H9 (cell line): ENCODE results near the gene PPP1R16B. TPM values are rescaled to one million over a fixed set of nuclear protein-coding genes. Genes with fewer than 3 reads are reported as not detected.

Source experiments
- DNase-seq: peaks from one replicate; pipeline ENCODE4 v3.0.0-alpha.2; 2017
- H2AFZ ChIP-seq: one replicate; pipeline ENCODE4 v1.6.1; 2013; ENCODE audit warnings: mild to moderate bottlenecking, low read length, control low read depth, moderate library complexity
- H2AK5ac ChIP-seq: 2 replicates; pipeline ENCODE4 v1.6.1; 2013; ENCODE audit warnings: low read length, control low read depth, mixed read lengths; ENCODE audit not compliant: insufficient read length
- H2BK120ac ChIP-seq: one replicate; pipeline ENCODE4 v1.6.1; 2013; ENCODE audit warnings: low read depth, mild to moderate bottlenecking, low read length, control low read depth, inconsistent platforms; ENCODE audit not compliant: poor library complexity, severe bottlenecking
- H2BK12ac ChIP-seq: 2 replicates; pipeline ENCODE4 v1.6.1; 2013; ENCODE audit warnings: low read length, control low read depth, mixed read lengths, low read depth; ENCODE audit not compliant: insufficient read length
- H2BK15ac ChIP-seq: 2 replicates; pipeline ENCODE4 v1.6.1; 2013; ENCODE audit warnings: low read depth, low read length, control low read depth
- H2BK20ac ChIP-seq: one replicate; pipeline ENCODE4 v1.6.1; 2013; ENCODE audit warnings: low read depth, mild to moderate bottlenecking, low read length, control low read depth, inconsistent platforms; ENCODE audit not compliant: poor library complexity, severe bottlenecking
- H2BK5ac ChIP-seq: 2 replicates; pipeline ENCODE4 v1.6.1; 2013; ENCODE audit warnings: low read length, control low read depth, mixed read lengths; ENCODE audit not compliant: insufficient read length
- H3K14ac ChIP-seq: 2 replicates; pipeline ENCODE4 v1.6.1; 2013; ENCODE audit warnings: low read length, control low read depth; ENCODE audit not compliant: insufficient read depth
- H3K18ac ChIP-seq: 2 replicates; pipeline ENCODE4 v1.6.1; 2013; ENCODE audit warnings: low read depth, mild to moderate bottlenecking, mixed read lengths, low read length, control low read depth; ENCODE audit not compliant: insufficient read length
- H3K23ac ChIP-seq: 2 replicates; pipeline ENCODE4 v1.6.1; 2013; ENCODE audit warnings: low read length, control low read depth, mixed read lengths, low read depth; ENCODE audit not compliant: insufficient read length
- H3K23me2 ChIP-seq: 2 replicates; pipeline ENCODE4 v1.6.1; 2013; ENCODE audit warnings: low read depth, mild to moderate bottlenecking, mixed read lengths, low read length, control low read depth; ENCODE audit not compliant: insufficient read length, poor library complexity, severe bottlenecking
- H3K27ac ChIP-seq: 2 replicates; pipeline ENCODE4 v1.5.1; 2013; ENCODE audit warnings: low read length, control low read depth, mixed read lengths, low read depth; ENCODE audit not compliant: insufficient read length
- H3K27me3 ChIP-seq: 2 replicates; pipeline ENCODE4 v1.6.1; 2013; ENCODE audit warnings: low read length, control low read depth, inconsistent platforms; ENCODE audit not compliant: insufficient read depth
- H3K4ac ChIP-seq: 2 replicates; pipeline ENCODE4 v1.6.1; 2013; ENCODE audit warnings: low read depth, mild to moderate bottlenecking, control low read depth, inconsistent platforms, low read length, moderate library complexity
- H3K4me1 ChIP-seq: 2 replicates; pipeline ENCODE4 v1.6.1; 2013; ENCODE audit warnings: low read length, control low read depth, inconsistent platforms; ENCODE audit not compliant: insufficient read depth
- H3K4me2 ChIP-seq: 2 replicates; pipeline ENCODE4 v1.6.1; 2013; ENCODE audit warnings: low read length, control low read depth, mixed read lengths; ENCODE audit not compliant: insufficient read length, insufficient read depth
- H3K56ac ChIP-seq: 2 replicates; pipeline ENCODE4 v1.6.1; 2013; ENCODE audit warnings: low read depth, mild to moderate bottlenecking, mixed read lengths, low read length, control low read depth; ENCODE audit not compliant: insufficient read length
- H3K79me1 ChIP-seq: 2 replicates; pipeline ENCODE4 v1.6.1; 2013; ENCODE audit warnings: low read depth, mild to moderate bottlenecking, moderate library complexity, low read length, control low read depth, inconsistent platforms; ENCODE audit not compliant: insufficient read depth, poor library complexity, severe bottlenecking
- H3K79me2 ChIP-seq: 2 replicates; pipeline ENCODE4 v1.6.1; 2013; ENCODE audit warnings: low read length, control low read depth, inconsistent platforms; ENCODE audit not compliant: insufficient read depth
- H3K9ac ChIP-seq: 2 replicates; pipeline ENCODE4 v1.6.1; 2013; ENCODE audit warnings: low read length, control low read depth, mixed read lengths; ENCODE audit not compliant: insufficient read length; ENCODE audit errors: extremely low read depth
- H3K9me3 ChIP-seq: one replicate; pipeline ENCODE4 v1.6.1; 2013; ENCODE audit warnings: low read depth, low read length, inconsistent platforms; ENCODE audit not compliant: control insufficient read depth
- H3T11ph ChIP-seq: one replicate; pipeline ENCODE4 v1.6.1; 2013; ENCODE audit warnings: mild to moderate bottlenecking, low read length, control low read depth, inconsistent platforms
- H4K20me1 ChIP-seq: one replicate; pipeline ENCODE4 v1.6.1; 2013; ENCODE audit not compliant: control insufficient read depth, insufficient read length, insufficient read depth
- H4K5ac ChIP-seq: 2 replicates; pipeline ENCODE4 v1.6.1; 2013; ENCODE audit warnings: low read depth, mild to moderate bottlenecking, mixed read lengths, low read length, control low read depth; ENCODE audit not compliant: insufficient read length
- H4K8ac ChIP-seq: replicated peaks from 2 replicates; pipeline ENCODE4 v1.6.1; 2013; ENCODE audit warnings: low read length, control low read depth, mixed read lengths, low read depth; ENCODE audit not compliant: insufficient read length
- H4K91ac ChIP-seq: 2 replicates; pipeline ENCODE4 v1.6.1; 2013; ENCODE audit warnings: low read depth, mild to moderate bottlenecking, moderate library complexity, mixed read lengths, low read length, control low read depth; ENCODE audit not compliant: insufficient read length
- H3K27ac Mint-ChIP-seq, 3 experiments: 2 replicates in 2 of 3; 3 replicates in 1 of 3; pipeline ENCODE4 v1.8.0; 2020 to 2021; ENCODE audit warnings: mixed read lengths in 3 of 3, mild to moderate bottlenecking in 1 of 3, moderate library complexity in 1 of 3
- H3K27me3 Mint-ChIP-seq: 2 replicates; pipeline ENCODE4 v1.8.0; 2021; ENCODE audit warnings: low read depth, mild to moderate bottlenecking, moderate library complexity, mixed read lengths
- H3K36me3 Mint-ChIP-seq, 3 experiments: 2 replicates in 2 of 3; 3 replicates in 1 of 3; pipeline ENCODE4 v1.8.0; 2020 to 2021; ENCODE audit warnings: low read depth in 3 of 3, mixed read lengths in 3 of 3; ENCODE audit not compliant: insufficient read depth in 1 of 3
- H3K4me1 Mint-ChIP-seq, 2 experiments: 2 replicates each; pipeline ENCODE4 v1.8.0; 2020; ENCODE audit warnings: mixed read lengths in 2 of 2
- H3K4me3 Mint-ChIP-seq, 2 experiments: 2 replicates in 1 of 2; 3 replicates in 1 of 2; pipeline ENCODE4 v1.8.0; 2020 to 2021; ENCODE audit warnings: mild to moderate bottlenecking in 2 of 2, mixed read lengths in 2 of 2, moderate library complexity in 1 of 2
- H3K9me3 Mint-ChIP-seq, 2 experiments: 2 replicates in 1 of 2; 3 replicates in 1 of 2; pipeline ENCODE4 v1.8.0; 2020; ENCODE audit warnings: mild to moderate bottlenecking in 2 of 2, mixed read lengths in 2 of 2, moderate library complexity in 1 of 2
- WGBS: extraction: QIAGEN DNeasy Blood & Tissue Kit; methylation state at CpG from one replicate; pipeline ENCODE4 v1.1.7; 2013; ENCODE audit warnings: missing lambda C conversion rate, low lambda C conversion rate, mixed read lengths; ENCODE audit not compliant: insufficient read length; ENCODE audit errors: extremely low coverage; 5-methylcytosine and 5-hydroxymethylcytosine counted together
- total RNA-seq: library from RNA; stranded (reverse); gene quantifications from 2 replicates; pipeline ENCODE4 v1.2.1, GENCODE V29; 2021
- TF ChIP-seq, protein P1 (sequence below): fragments of 200-600 bp; sonication (generic); conservative IDR thresholded peaks from 3 replicates; pipeline ENCODE4 v1.8.0; 2021; ENCODE audit warnings: antibody characterized with exemption, mild to moderate bottlenecking

PPP1R16B gene
- total RNA-seq, 1 experiment from 2014 or later = 8.2 TPM

DNA sequence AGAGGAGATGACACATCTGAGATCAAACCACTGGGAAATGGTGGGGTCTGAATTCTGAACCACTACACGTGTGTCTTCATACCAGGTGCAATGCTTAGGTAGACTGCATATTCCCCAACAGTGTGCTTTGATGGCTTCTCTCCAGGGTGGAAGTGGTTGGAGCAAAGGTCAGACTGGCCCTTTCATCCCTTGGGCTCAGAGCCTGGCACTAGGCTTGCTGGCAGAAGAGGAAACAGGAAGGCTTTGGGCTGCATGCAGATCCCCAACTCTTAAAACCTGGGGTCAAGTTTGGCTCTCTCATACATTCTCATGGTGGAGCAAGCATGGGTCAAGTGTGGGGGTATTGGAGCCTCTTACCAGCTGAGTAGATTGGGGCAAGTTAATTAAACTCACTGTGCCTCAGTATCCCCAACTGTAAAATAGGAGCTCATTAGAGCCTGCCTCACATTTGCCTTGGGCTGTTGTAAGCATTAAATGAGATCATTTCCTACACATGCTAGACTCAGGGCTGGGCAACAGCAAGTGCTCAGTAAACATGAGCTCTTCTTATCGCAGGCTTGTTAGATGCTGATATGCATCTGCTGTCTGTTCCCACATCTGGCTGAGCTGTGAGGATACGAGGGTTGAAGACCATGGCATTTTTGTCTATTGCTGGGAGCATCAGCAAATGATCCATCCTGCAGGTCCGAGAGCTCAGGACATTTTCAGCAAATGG lies 69.1 kb downstream of the PPP1R16B start:
- Histone ChIP-seq H3K23ac (no peak overlapping the region), H3K79me1 (no peaks in the 10 kb centered on the region), H3K4me2 (no peak overlapping the region), H3K4me1 (peaks cover 4% of the 10 kb centered on the region; the same call in 1 of the 2 replicates), H2AFZ (no peak overlapping the region), H2AK5ac (no peak overlapping the region), H3T11ph (no peak overlapping the region), H3K14ac (no peak overlapping the region), H4K20me1 (no peaks in the 10 kb centered on the region), H2BK5ac (no peak overlapping the region), H3K18ac (no peak overlapping the region), H2BK15ac (no peak overlapping the region), H2BK120ac (no peak overlapping the region), H2BK12ac (no peak overlapping the region), H3K56ac (no peak overlapping the region), H3K4ac (no peak overlapping the region), H3K27ac (no peak overlapping the region), H3K27me3 (no peaks in the 10 kb centered on the region), H3K9ac (no peak overlapping the region), H3K9me3 (no peaks in the 10 kb centered on the region), H3K79me2 (no peaks in the 10 kb centered on the region), H4K91ac (no peak overlapping the region), H4K8ac (no peak overlapping the region), H2BK20ac (no peak overlapping the region), H4K5ac (no peak overlapping the region), H3K23me2 (no peaks in the 10 kb centered on the region)
- TF ChIP-seq, protein P1, sequence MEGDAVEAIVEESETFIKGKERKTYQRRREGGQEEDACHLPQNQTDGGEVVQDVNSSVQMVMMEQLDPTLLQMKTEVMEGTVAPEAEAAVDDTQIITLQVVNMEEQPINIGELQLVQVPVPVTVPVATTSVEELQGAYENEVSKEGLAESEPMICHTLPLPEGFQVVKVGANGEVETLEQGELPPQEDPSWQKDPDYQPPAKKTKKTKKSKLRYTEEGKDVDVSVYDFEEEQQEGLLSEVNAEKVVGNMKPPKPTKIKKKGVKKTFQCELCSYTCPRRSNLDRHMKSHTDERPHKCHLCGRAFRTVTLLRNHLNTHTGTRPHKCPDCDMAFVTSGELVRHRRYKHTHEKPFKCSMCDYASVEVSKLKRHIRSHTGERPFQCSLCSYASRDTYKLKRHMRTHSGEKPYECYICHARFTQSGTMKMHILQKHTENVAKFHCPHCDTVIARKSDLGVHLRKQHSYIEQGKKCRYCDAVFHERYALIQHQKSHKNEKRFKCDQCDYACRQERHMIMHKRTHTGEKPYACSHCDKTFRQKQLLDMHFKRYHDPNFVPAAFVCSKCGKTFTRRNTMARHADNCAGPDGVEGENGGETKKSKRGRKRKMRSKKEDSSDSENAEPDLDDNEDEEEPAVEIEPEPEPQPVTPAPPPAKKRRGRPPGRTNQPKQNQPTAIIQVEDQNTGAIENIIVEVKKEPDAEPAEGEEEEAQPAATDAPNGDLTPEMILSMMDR = no peak
- Mint-ChIP-seq H3K4me3 (no peak overlapping the region), H3K36me3 (no peaks in the 10 kb centered on the region), H3K27me3 (no peaks in the 10 kb centered on the region), H3K4me1 (peaks cover 29 to 32% of the 10 kb centered on the region in 2 experiments), H3K9me3 (no peaks in the 10 kb centered on the region; a peak in 1 of 5 replicates), H3K27ac (no peak overlapping the region)
- WGBS = no CpG with 5 or more reads among the region's 4 CpGs
- DNase-seq = no peak
